GM12865 (cell line): ENCODE results near the gene MCAT.

Experiments
- DNase-seq: peaks from one replicate; pipeline ENCODE4 v3.0.0; 2010; ENCODE audit warnings: low read depth
- H3K4me3 ChIP-seq: 2 replicates; pipeline ENCODE4 v1.5.1; 2011; ENCODE audit warnings: mild to moderate bottlenecking, low read depth, low read length, control low read depth
- CTCF ChIP-seq: IDR thresholded peaks from 2 replicates; pipeline ENCODE4 v1.5.1; 2011; ENCODE audit warnings: low read length, control low read depth, low read depth, inconsistent platforms; ENCODE audit not compliant: insufficient read depth; ENCODE audit errors: missing control alignments

Gene MCAT

GRCh38 chr22:43159484-43160178, 16.4 kb upstream of the MCAT start:
- TF ChIP-seq CTCF, result peak; percentile 33
- DNase-seq, result peak; percentile 25
- H3K4me3 ChIP-seq, result no peak overlapping the region

- no peak overlapping the region for H3K4me3 ChIP-seq
- DNase-seq, result no peak
- no peak for TF ChIP-seq CTCF
Observed at GRCh38 chr22:43158778-43159483, 15.7 kb upstream of the MCAT start.

GRCh38 chr22:43157874-43158546, 14.8 kb upstream of the MCAT start:
- DNase-seq, result no peak
- no peak overlapping the region for H3K4me3 ChIP-seq
- no peak for TF ChIP-seq CTCF

- H3K4me3 ChIP-seq, result no peak overlapping the region
- no peak for DNase-seq
- TF ChIP-seq CTCF, result no peak
Observed at GRCh38 chr22:43156413-43156812, 13.2 kb upstream of the MCAT start.

- no peak overlapping the region for H3K4me3 ChIP-seq
- no peak for TF ChIP-seq CTCF
- no peak for DNase-seq
Observed at GRCh38 chr22:43155789-43156188, 12.6 kb upstream of the MCAT start.

GRCh38 chr22:43154887-43155536, 11.8 kb upstream of the MCAT start:
- no peak overlapping the region for H3K4me3 ChIP-seq
- TF ChIP-seq CTCF, result no peak
- DNase-seq, result no peak
